Endothelial cell of umbilical vein (primary cell): Measurements from ENCODE around the gene FAM222A.

Source experiments
- EZH2 ChIP-seq: IDR thresholded peaks from 2 replicates; pipeline ENCODE4 v1.6.1; 2012; ENCODE audit warnings: borderline replicate concordance, low read depth, mild to moderate bottlenecking, moderate library complexity, low read length, inconsistent platforms; ENCODE audit not compliant: severe bottlenecking
- JUN ChIP-seq: IDR thresholded peaks from 2 replicates; pipeline ENCODE4 v1.6.1; 2011; ENCODE audit warnings: borderline replicate concordance, low read depth; ENCODE audit not compliant: insufficient read length, insufficient read depth
- POLR2A ChIP-seq: IDR thresholded peaks from 2 replicates; pipeline ENCODE4 v1.6.1; 2012; ENCODE audit warnings: low read depth, mild to moderate bottlenecking, control low read depth, low read length
- TF ChIP-seq, protein P1 (sequence below), 2 donors: IDR thresholded peaks; 1 replicate in 1 of 2; 2 replicates in 1 of 2; pipeline ENCODE4 v1.5.1; 2011; ENCODE audit warnings: low read length in 2 of 2, mild to moderate bottlenecking in 2 of 2, moderate library complexity in 2 of 2, control low read depth in 1 of 2, inconsistent platforms in 1 of 2, low read depth in 1 of 2; ENCODE audit not compliant: insufficient read depth in 1 of 2; ENCODE audit errors: extremely low read depth in 1 of 2

DNA sequence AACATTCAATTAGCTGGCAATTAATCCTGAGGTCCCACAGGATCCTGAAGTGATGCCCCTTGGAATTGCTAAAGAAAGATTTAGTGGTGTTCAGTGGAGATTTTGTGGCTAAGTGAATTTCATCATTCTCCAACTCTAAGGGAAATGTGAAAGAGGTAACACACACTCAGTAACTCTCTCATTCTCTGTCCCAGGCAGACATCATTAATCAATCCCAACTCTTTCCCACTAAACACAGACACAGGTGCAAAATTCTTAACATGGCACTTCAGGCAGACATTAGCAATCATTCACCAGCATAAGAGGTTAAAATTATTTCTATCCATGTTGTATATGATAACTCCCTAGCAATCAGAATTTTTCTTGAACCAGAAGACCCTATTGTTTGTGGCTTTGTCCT lies 79.4 kb downstream of the FAM222A start:
- TF ChIP-seq EZH2 (no peak), POLR2A (no peak), JUN (no peak)
- TF ChIP-seq, protein P1, sequence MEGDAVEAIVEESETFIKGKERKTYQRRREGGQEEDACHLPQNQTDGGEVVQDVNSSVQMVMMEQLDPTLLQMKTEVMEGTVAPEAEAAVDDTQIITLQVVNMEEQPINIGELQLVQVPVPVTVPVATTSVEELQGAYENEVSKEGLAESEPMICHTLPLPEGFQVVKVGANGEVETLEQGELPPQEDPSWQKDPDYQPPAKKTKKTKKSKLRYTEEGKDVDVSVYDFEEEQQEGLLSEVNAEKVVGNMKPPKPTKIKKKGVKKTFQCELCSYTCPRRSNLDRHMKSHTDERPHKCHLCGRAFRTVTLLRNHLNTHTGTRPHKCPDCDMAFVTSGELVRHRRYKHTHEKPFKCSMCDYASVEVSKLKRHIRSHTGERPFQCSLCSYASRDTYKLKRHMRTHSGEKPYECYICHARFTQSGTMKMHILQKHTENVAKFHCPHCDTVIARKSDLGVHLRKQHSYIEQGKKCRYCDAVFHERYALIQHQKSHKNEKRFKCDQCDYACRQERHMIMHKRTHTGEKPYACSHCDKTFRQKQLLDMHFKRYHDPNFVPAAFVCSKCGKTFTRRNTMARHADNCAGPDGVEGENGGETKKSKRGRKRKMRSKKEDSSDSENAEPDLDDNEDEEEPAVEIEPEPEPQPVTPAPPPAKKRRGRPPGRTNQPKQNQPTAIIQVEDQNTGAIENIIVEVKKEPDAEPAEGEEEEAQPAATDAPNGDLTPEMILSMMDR (IDR thresholded peaks at IDR 0.05; ENCODE audit: extremely low read depth in 1 of 2, insufficient read depth in 1 of 2, low read depth in 1 of 2, low read length in 2 of 2): no peak
